AG09309 (cell line): ENCODE results near the gene CHRM4.

Experiments used
- DNase-seq: peaks from one replicate; pipeline ENCODE4 v3.0.0-alpha.2; 2010; ENCODE audit warnings: low read depth
- H3K4me3 ChIP-seq: 2 replicates; pipeline ENCODE4 v1.5.1; 2011; ENCODE audit warnings: mild to moderate bottlenecking, low read depth, low read length, moderate library complexity; ENCODE audit not compliant: control insufficient read depth
- CTCF ChIP-seq: IDR thresholded peaks from 2 replicates; pipeline ENCODE4 v1.5.1; 2011; ENCODE audit warnings: mild to moderate bottlenecking, low read depth, low read length, inconsistent platforms; ENCODE audit not compliant: insufficient read depth, control insufficient read depth; ENCODE audit errors: missing control alignments

CHRM4 gene

GRCh38 chr11:46391578-46392420 is at the start of gene CHRM4:
TSS of gene CHRM4 (minus strand) at chr11:46391776. CDS start at chr11:46386557, 5,219 bp downstream.
- peak within 1 kb of the TSS; percentile 37 for H3K4me3 ChIP-seq
- DNase-seq: no peak
- peak; percentile 25 for TF ChIP-seq CTCF

- H3K4me3 ChIP-seq: no peak overlapping the region
- DNase-seq: no peak
- TF ChIP-seq CTCF: no peak
These were observed 46.6 kb upstream of the CHRM4 start for GRCh38 chr11:46438211-46438610.

- TF ChIP-seq CTCF: no peak
- H3K4me3 ChIP-seq: no peak overlapping the region
- DNase-seq: no peak
These were observed 45.6 kb upstream of the CHRM4 start for GRCh38 chr11:46437122-46437689.

GRCh38 chr11:46436113-46436512 is 44.5 kb upstream of the CHRM4 start:
- H3K4me3 ChIP-seq: no peak overlapping the region
- DNase-seq: no peak
- TF ChIP-seq CTCF: no peak

- H3K4me3 ChIP-seq: no peak overlapping the region
- no peak for DNase-seq
- no peak for TF ChIP-seq CTCF
These were observed 44.1 kb upstream of the CHRM4 start for GRCh38 chr11:46435679-46436078.

GRCh38 chr11:46431211-46431610 is 39.6 kb upstream of the CHRM4 start:
- TF ChIP-seq CTCF: no peak
- no peak for DNase-seq
- no peak overlapping the region for H3K4me3 ChIP-seq
